GM18519 (cell line): ENCODE measurements around the gene TRIM32.

Source experiments
- ATAC-seq: cut with Tn5 transposase; IDR thresholded peaks from one replicate; pipeline ENCODE4 v1.9.1; 2021; ENCODE audit warnings: mild to moderate bottlenecking, moderate library complexity; ENCODE audit not compliant: unreplicated experiment, low FRiP score

The TRIM32 gene

GRCh38 chr9:116703634-116704033 is 16.5 kb downstream of the TRIM32 start:
- ATAC-seq: no peak

- ATAC-seq: no peak
Observed at GRCh38 chr9:116704470-116704869, 17.4 kb downstream of the TRIM32 start.

- ATAC-seq: no peak
Observed at GRCh38 chr9:116705531-116705930, 18.4 kb downstream of the TRIM32 start.

- no peak for ATAC-seq
Observed at GRCh38 chr9:116706310-116707290, 19.5 kb downstream of the TRIM32 start.

- ATAC-seq: no peak
Observed at GRCh38 chr9:116712781-116713180, 25.7 kb downstream of the TRIM32 start.

- no peak for ATAC-seq
Observed at GRCh38 chr9:116713271-116713670, 26.2 kb downstream of the TRIM32 start.

GRCh38 chr9:116715751-116716150 is 28.6 kb downstream of the TRIM32 start:
- ATAC-seq: no peak

- no peak for ATAC-seq
Observed at GRCh38 chr9:116716438-116716837, 29.3 kb downstream of the TRIM32 start.

GRCh38 chr9:116717150-116717549 is 30.0 kb downstream of the TRIM32 start:
- ATAC-seq: no peak

GRCh38 chr9:116718111-116718510 is 31.0 kb downstream of the TRIM32 start:
- ATAC-seq: no peak

- ATAC-seq: no peak
Observed at GRCh38 chr9:116720111-116720510, 33.0 kb downstream of the TRIM32 start.

- ATAC-seq: no peak
Observed at GRCh38 chr9:116721411-116721810, 34.3 kb downstream of the TRIM32 start.

- no peak for ATAC-seq
Observed at GRCh38 chr9:116721944-116722343, 34.8 kb downstream of the TRIM32 start.

GRCh38 chr9:116724123-116724522 is 37.0 kb downstream of the TRIM32 start:
- no peak for ATAC-seq

GRCh38 chr9:116726602-116727001 is 39.5 kb downstream of the TRIM32 start:
- no peak for ATAC-seq

- ATAC-seq: no peak
Observed at GRCh38 chr9:116733010-116733641, 46.0 kb downstream of the TRIM32 start.

GRCh38 chr9:116736399-116737151 is 49.5 kb downstream of the TRIM32 start:
- ATAC-seq: no peak

- ATAC-seq: peak; percentile 42
Observed at GRCh38 chr9:116737152-116737546, 50.0 kb downstream of the TRIM32 start.

- no peak for ATAC-seq
Observed at GRCh38 chr9:116741086-116741740, 54.1 kb downstream of the TRIM32 start.

- ATAC-seq: no peak
Observed at GRCh38 chr9:116741742-116742141, 54.6 kb downstream of the TRIM32 start.
